NCI-H1694 (cell line): ENCODE measurements around the gene DOCK3.
A peak's percentile ranks its signal among the peaks of the same experiment; 100 is the strongest.
"Not testable (repeated sequence)": the region's sequence is repeated elsewhere in the genome, so short reads cannot be mapped to it uniquely, and the experiment has no call there.

Experiments used
- DNase-seq: peaks from one replicate; lab custom pipeline; 2025; lab: John Stamatoyannopoulos, UW

DOCK3 gene

DNA sequence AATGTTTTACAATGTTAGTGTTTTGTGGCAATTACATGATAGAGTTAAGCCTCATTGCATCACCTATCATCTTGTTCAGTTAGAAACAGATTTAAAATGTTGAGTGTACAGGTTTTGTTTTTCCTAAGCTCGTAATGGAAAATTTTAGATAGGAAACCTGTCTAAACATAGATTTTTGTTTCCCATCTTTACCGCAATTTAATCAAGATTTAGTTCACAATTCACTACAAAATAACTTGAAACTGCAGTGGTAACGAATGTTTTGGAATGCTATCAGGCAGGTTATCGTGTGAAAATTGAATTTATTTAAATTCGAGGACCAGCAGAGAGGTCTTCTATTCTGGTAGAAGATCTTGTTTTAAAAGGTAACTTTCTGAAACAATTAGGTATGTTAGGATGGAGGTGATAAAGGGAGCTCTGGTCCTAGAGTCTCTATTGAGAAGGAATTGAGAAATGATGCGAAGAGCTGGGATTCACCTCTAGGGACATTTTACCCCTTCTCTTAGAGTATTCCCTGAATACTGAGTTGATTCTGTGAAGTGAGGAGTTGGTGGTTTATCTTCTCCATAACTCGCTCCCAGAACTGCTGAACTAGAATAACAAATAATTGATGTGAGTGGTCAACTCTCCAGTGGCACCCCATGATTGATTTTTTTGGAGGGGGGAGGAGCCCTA lies 1.4 kb downstream of the DOCK3 start:
- no peak for DNase-seq

DNA sequence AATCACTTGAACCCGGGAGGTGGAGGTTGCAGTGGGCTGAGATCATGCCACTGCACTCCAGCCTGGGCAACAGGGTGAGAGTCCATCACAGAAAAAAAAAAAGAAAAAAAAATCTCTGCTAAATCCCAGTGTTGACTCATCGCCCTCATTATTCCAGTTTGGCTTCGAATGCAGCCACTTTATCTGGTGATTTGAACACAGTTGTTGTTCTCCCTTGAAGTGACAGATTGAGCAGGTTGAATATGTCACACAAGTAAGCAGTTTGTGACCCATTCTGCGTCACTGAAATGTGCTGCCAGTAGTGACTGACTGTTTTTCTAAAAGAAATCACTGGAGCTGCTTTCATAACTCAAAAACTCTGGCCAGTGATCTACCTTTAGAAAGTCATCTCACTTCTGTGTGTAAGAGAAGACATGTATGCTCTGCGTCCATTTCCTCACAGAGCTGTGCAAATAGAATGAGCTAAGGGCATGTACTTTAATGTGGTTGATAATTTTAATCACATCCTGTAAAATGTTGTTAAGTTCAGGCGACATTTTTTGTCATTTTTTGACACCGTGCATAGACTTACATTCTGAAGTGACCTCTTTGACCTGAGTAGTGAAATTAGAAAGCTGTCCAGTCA lies 12.5 kb downstream of the DOCK3 start:
- DNase-seq = no peak

DNA sequence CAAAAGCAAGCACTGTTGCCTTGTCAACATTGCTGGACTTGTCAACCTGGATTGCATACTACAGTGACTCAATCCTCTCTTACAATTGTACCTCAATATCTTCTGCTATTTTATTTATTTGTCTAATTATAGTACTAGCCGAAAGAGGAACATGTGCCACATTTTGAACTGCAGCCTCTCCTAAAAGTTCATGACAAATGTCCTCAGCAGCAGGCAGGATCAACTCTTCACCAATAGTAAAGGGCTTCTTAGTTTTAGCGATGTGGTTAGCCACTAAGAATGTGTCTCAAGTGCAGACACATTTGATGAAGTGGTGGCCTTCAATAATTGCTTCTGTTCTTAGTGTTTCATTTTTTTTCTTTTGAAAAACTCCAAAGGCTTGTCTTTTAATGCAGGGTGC lies 13.2 kb downstream of the DOCK3 start:
- DNase-seq = no peak

DNA sequence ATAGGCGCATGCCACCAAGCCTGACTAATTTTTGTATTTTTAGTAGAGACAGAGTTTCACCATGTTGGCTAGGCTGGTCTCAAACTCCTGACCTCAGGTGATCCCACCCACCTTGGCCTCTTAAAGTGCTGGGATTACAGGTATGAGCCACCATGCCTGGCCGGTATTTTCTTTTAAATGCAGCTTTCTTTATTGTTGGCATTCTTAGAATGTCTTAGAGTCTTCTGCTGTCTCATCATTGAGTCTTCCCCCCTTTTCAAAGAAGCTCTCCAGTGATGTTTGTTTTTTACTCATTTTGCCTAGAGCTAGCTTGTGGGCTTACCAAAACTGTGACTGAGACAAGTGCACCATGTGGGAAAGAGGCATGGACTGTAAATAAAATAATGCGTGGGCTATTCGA lies 13.9 kb downstream of the DOCK3 start:
- DNase-seq = not testable (repeated sequence)

DNA sequence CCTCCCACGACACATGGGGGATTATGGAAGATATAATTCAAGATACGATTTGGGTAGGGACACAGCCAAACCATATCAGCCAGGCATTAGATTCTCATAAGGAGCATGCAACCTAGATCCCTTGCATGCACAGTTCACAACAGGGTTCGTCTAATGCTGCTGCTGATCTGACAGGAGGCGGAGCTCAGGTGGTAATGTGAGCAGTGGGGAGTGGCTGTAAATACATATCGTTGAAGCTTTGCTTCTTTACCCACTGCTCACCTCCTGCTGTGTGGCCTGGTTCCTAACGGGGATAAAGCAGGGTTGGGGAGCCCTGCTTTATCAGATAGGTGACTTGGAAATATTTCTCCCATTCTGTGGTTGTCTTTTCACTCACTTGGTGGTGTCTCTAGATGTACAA lies 14.8 kb downstream of the DOCK3 start:
- DNase-seq = no peak

GRCh38 chr3:50695031-50695430 lies 20.3 kb downstream of the DOCK3 start:
- no peak for DNase-seq

DNA sequence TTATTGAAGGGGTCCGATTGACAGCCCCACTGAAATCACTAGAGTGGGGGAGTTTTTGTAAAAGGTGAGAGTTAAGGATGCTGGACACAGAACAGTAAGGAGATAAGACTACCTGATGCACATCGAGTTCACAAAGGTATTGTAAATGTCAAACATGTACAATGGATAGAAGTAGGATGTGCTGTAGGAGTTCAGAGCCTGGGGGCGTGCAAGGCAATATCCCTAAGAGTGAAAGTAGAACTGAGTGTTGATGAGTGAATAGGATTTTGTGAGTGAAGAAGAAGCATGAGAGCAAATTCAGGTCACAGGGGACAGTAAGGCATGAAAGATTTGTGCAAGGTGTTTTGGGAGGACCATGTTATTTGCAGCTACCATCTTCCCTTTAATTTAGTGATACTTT lies 21.5 kb downstream of the DOCK3 start:
- DNase-seq = no peak

- no peak for DNase-seq
Measured at GRCh38 chr3:50698269-50698668, 23.5 kb downstream of the DOCK3 start.

GRCh38 chr3:50708620-50709019 lies 33.9 kb downstream of the DOCK3 start:
- DNase-seq = no peak

GRCh38 chr3:50714946-50715345 lies 40.2 kb downstream of the DOCK3 start:
- DNase-seq = peak; percentile 45

DNA sequence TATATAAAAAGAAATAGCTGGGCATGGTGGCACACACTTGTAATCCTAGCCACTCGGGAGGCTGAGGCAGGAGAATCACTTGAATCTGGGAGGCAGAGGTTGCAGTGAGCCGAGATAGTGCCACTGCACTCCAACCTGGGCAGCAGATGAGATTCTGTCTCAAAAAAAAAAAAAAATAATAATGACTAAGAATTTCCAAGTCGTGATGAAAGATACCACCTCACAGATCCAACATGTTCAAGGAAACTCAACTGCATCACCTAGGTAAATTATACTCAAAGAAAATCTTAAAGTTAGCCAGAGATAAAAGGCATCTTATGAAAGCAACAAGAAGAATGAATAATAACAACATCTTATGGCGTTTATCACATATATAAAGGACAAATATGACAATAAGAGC lies 50.1 kb downstream of the DOCK3 start:
- no peak for DNase-seq

DNA sequence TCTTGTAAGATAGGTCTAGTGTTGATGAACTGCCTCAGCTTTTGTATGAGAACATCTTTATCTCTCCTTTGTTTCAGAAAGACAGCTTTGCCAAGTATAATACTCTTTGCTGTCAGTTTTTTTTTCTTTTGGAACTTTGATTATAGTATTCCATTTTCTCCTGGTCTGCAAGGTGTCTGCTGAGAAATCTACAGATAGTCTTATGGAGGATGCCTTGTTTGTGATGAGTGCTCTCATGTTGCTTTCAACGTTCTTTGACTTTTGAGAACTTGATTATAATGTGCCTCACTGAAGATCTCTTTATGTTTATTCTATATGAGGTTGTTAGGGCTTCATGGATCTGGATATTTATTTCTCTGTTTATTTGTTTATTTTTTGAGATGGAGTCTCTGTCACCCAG lies 60.3 kb downstream of the DOCK3 start:
- no peak for DNase-seq

- DNase-seq = no peak
Measured at GRCh38 chr3:50737193-50737905, 62.6 kb downstream of the DOCK3 start.

DNA sequence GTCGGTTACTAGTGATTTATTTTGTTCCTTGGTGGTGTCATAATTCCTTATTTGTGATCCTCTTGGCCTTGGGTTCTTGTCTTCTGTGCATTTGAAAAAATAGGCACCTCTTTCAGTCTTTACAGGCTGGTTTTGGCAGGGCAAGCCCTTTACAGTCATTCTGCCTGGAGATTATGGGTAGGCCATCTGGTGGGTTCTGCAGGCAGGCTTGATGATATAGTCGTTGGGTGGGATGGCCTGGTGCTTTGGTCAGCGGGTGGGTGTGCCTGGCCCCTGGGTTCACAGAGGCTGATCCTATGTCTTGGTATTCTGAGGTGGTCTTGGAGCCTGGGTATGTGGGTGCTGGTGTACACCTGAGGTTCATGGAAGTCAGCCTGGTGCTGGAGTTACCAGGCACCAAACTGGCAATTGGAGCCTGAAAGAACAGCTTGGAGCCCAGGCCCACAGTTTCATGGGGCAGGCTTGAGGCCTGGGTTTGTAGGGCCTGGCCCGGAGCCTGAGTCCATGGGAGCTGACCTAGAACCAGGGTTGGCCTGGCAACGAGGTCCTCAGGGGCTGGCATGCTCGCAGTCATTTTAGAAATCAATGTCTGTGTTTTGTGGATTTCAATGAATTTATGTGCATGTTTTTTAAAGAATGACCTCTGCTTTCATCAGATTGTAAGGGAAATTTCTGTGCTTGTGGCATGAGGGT lies 63.3 kb downstream of the DOCK3 start:
- no peak for DNase-seq

GRCh38 chr3:50743643-50744042 lies 68.9 kb downstream of the DOCK3 start:
- DNase-seq = no peak

DNA sequence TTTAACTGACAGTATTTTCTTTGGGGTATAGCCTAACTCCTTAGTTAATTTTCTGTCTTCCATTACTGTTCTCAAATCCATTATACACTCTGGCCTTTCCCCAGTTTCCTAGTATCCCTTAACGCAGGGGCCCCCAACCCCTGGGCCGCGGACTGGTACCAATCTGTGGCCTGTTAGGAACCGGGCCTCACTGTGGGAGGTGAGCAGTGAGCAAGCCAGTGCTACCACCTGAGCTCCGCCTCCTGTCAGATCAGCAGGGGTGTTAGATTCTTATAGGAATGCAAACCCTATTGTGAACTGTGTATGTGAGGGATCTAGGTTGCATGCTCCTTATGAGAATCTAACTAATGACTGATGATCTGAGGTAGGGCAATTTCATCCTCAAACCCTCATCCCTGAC lies 75.1 kb downstream of the DOCK3 start:
- DNase-seq = no peak

GRCh38 chr3:50759015-50759414 lies 84.3 kb downstream of the DOCK3 start:
- DNase-seq = no peak

DNA sequence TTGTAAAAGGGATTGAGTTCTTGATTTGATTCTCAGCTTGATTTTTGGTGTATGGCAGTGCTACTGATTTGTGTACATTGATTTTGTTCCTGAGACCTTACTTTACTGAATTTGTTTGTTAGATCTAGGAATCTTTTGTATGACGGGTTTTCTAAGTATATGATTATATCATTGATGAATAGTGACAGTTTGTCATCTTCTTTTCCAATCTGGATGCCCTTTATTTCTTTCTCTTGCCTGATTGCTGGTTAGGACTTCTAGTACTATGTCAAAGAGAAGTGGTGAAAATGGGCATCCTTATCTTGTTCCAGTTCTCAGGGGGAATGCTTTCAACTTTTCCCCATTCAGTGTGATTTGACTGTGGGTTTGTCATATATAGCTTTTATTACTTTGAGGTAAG lies 103.0 kb downstream of the DOCK3 start:
- no peak for DNase-seq

- not testable (repeated sequence) for DNase-seq
Measured at GRCh38 chr3:50781766-50782165, 107.0 kb downstream of the DOCK3 start.

- no peak for DNase-seq
Measured at GRCh38 chr3:50786631-50787030, 111.9 kb downstream of the DOCK3 start.

GRCh38 chr3:50790894-50791293 lies 116.2 kb downstream of the DOCK3 start:
- DNase-seq = not testable (repeated sequence)

- no peak for DNase-seq
Measured at GRCh38 chr3:50792568-50792967, 117.8 kb downstream of the DOCK3 start.

DNA sequence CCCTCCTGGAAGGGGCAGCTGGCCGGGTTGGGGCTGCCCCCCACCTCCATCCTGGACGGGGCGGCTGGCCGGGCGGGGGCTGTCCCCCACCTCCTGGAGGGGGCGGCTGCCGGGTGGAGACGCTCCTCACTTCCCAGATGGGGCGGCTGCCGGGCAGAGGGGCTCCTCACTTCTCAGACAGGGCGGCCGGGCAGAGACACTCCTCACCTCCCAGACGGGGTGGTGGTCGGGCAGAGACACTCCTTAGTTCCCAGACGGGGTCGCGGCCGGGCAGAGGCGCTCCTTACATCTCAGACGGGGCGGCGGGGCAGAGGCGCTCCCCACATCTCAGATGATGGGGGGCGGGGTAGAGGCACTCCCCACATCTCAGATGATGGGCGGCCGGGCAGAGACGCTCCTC lies 129.1 kb downstream of the DOCK3 start:
- not testable (repeated sequence) for DNase-seq
